Urinary bladder (tissue), 4 donors: Measurements from ENCODE around the gene TMF1. TPM values are rescaled to one million over a fixed set of nuclear protein-coding genes. Genes with fewer than 3 reads are reported as not detected.
A peak's percentile ranks its signal among the peaks of the same experiment; 100 is the strongest.

Experiments
- DNase-seq: peaks from one replicate; pipeline ENCODE4 v3.0.0-alpha.2; 2015; ENCODE audit errors: extremely low spot score
- H3K27ac ChIP-seq: one replicate; pipeline ENCODE4 v1.5.1; 2013; ENCODE audit warnings: low read depth, mild to moderate bottlenecking, moderate library complexity
- H3K36me3 ChIP-seq: one replicate; pipeline ENCODE4 v1.6.1; 2013; ENCODE audit warnings: mild to moderate bottlenecking, moderate library complexity; ENCODE audit not compliant: insufficient read depth
- H3K4me1 ChIP-seq: one replicate; pipeline ENCODE4 v1.6.1; 2013; ENCODE audit warnings: mild to moderate bottlenecking, moderate library complexity; ENCODE audit not compliant: insufficient read depth
- H3K4me3 ChIP-seq: one replicate; pipeline ENCODE4 v1.5.1; 2013; ENCODE audit warnings: low read depth, low read length
- WGBS: extraction: QIAGEN DNeasy Blood & Tissue Kit; methylation state at CpG from one replicate; pipeline ENCODE4 v1.1.7; 2013; 5-methylcytosine and 5-hydroxymethylcytosine counted together
- polyA plus RNA-seq: library from polyadenylated mRNA; stranded (reverse); fragments of 200-250 nt; gene quantifications from one replicate; pipeline ENCODE4 v1.2.3, GENCODE V29; 2013
- total RNA-seq: library from RNA; depleted of rRNA; stranded (reverse); fragments of >200 nt; gene quantifications from one replicate; pipeline ENCODE4 v1.2.3, GENCODE V29; 2014
- donor health status: healthy with polysubstance abuse.
- donor health status: healthy.

TMF1 gene, protein sequence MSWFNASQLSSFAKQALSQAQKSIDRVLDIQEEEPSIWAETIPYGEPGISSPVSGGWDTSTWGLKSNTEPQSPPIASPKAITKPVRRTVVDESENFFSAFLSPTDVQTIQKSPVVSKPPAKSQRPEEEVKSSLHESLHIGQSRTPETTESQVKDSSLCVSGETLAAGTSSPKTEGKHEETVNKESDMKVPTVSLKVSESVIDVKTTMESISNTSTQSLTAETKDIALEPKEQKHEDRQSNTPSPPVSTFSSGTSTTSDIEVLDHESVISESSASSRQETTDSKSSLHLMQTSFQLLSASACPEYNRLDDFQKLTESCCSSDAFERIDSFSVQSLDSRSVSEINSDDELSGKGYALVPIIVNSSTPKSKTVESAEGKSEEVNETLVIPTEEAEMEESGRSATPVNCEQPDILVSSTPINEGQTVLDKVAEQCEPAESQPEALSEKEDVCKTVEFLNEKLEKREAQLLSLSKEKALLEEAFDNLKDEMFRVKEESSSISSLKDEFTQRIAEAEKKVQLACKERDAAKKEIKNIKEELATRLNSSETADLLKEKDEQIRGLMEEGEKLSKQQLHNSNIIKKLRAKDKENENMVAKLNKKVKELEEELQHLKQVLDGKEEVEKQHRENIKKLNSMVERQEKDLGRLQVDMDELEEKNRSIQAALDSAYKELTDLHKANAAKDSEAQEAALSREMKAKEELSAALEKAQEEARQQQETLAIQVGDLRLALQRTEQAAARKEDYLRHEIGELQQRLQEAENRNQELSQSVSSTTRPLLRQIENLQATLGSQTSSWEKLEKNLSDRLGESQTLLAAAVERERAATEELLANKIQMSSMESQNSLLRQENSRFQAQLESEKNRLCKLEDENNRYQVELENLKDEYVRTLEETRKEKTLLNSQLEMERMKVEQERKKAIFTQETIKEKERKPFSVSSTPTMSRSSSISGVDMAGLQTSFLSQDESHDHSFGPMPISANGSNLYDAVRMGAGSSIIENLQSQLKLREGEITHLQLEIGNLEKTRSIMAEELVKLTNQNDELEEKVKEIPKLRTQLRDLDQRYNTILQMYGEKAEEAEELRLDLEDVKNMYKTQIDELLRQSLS
- total RNA-seq (68.4 TPM), polyA plus RNA-seq (18.7 TPM)

- peak within 1 kb of the TSS; percentile 90 for H3K27ac ChIP-seq
- DNase-seq: peak; percentile 98
- peak within 1 kb of the TSS; percentile 78 for H3K4me3 ChIP-seq
- under 1% methylated on average over 45 of the region's 45 CpGs for WGBS
- peaks cover 7% of the 10 kb centered on the region for H3K36me3 ChIP-seq
- no peaks in the 10 kb centered on the region for H3K4me1 ChIP-seq
Observed at GRCh38 chr3:69051756-69052471, at the start of gene TMF1. Gene TMF1 (minus strand): TSS chr3:69052333. CDS start chr3:69052086, 247 bp downstream.

- H3K4me1 ChIP-seq: no peaks in the 10 kb centered on the region
Observed at GRCh38 chr3:69099576-69099975, 47.4 kb upstream of the TMF1 start.

GRCh38 chr3:69097407-69098086 is 45.4 kb upstream of the TMF1 start:
- DNase-seq: no peak
- Histone ChIP-seq H3K4me3 (no peak overlapping the region), H3K4me1 (no peaks in the 10 kb centered on the region), H3K36me3 (peaks cover 2% of the 10 kb centered on the region), H3K27ac (no peak overlapping the region)
- WGBS: 94% methylated on average over 9 of the region's 9 CpGs

More at GRCh38 chr3:69099576-69099975, 47.4 kb upstream of the TMF1 start:
- Histone ChIP-seq H3K4me3 (no peak overlapping the region), H3K27ac (no peak overlapping the region), H3K36me3 (peaks cover 2% of the 10 kb centered on the region)
- DNase-seq: no peak
- 89% methylated on average over 4 of the region's 4 CpGs for WGBS

DNA sequence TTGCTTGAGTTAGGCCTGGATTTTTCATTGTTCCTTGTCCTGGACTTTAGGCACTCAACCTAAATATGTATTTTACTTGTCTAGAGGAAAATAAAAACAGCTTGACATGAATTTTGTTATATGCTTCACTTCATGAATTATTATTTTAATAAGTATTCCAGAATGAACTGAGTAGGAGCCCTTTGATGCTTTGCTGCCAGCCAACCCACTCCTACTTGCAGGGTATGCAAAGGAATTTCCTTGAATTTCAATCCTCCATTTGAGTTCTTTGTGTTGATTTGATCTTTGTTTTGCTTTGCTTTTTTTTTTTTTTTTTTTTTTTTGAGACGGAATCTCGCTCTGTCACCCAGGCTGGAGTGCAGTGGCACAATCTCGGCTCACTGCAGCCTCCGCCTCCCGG is 44.2 kb upstream of the TMF1 start:
- Histone ChIP-seq H3K4me1 (no peaks in the 10 kb centered on the region), H3K27ac (no peak overlapping the region), H3K4me3 (no peak overlapping the region), H3K36me3 (no peaks in the 10 kb centered on the region)
- 97% methylated on average over 4 of the region's 5 CpGs for WGBS
- DNase-seq: no peak

DNA sequence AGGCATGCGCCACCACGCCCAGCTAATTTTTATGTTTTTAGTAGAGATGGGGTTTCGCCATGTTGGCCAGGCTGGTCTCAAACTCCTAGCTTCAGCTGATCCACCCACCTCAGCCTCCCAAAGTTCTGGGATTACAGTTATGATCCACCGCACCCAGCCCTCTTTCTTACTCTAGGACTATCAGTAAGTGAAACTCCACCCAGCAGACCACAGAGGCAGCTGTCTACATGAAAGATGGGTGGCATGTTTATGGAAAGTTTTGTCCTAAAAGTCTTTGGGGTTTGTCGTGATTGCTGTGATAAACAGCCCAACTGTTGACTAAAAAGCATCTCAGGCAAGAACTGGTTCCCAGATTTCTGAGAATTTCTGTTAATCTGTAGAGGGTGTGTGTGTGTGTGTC is 43.5 kb upstream of the TMF1 start:
- no peak overlapping the region for H3K4me3 ChIP-seq
- WGBS: 76% methylated on average over 5 of the region's 5 CpGs
- no peak overlapping the region for H3K27ac ChIP-seq
- no peaks in the 10 kb centered on the region for H3K36me3 ChIP-seq
- peaks cover under 1% of the 10 kb centered on the region for H3K4me1 ChIP-seq
- no peak for DNase-seq

DNA sequence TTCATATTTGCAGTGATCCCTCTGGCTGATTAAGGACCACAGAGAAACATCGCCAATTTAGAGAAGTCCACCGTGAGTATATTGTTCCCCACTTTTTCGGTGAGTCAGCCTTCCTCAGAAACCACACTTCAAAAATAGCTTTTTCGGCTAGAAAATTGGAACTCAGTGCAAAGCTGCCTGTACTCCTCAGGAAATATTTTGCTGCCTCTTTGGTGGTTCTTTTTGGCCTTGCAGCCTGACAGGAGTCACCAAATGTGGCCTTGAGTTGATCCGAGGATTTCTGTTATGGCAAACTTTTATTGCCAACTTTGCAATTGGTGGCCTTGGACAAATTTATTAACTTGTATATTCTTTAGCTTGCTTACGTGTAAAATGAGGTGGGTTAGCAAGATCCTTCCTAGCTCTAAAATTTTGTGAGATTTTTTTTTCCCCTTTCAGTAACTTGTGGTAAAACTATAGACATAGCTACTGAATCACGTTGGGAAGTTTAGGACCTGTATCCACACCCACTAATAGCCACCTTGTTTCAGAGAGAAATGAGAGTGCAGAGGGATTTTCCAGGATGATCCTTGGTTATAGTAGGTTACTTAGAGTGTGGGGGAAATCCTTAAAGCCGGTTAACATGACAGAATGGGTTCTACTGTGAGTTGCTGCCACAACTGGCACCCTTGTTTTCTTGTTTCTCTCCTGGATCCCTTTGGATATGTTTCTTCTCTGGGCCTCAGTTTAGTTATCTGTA is 42.5 kb upstream of the TMF1 start:
- peaks cover 2% of the 10 kb centered on the region for H3K4me1 ChIP-seq
- no peak overlapping the region for H3K4me3 ChIP-seq
- DNase-seq: no peak
- H3K27ac ChIP-seq: peak overlapping the region; percentile 52
- no peaks in the 10 kb centered on the region for H3K36me3 ChIP-seq
- 61% methylated on average over 8 of the region's 8 CpGs for WGBS

DNA sequence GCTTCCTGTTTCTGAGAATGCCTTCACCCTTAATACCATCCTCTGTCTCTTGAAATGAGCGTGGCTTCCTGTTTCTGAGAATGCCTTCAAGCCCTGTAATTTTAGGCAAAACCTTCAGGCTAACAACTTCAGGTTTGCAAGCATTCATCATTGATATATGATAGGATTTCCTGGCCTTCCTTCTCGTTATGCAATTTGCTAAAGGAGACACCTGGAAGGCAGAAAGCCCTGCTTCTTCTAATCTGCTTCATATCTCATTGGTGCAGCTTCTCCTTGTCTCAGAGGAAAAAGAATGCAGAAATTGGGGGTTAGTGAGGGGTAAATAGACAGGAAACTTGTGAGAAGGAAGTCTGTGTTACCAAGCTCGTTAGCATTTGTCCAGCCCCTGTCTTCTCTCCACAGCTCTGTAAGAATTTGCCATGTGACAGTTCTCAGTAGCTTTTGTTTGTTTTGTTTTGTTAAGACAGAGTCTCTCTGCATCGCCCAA is 39.9 kb upstream of the TMF1 start:
- H3K4me1 ChIP-seq: peaks cover 2% of the 10 kb centered on the region

DNA sequence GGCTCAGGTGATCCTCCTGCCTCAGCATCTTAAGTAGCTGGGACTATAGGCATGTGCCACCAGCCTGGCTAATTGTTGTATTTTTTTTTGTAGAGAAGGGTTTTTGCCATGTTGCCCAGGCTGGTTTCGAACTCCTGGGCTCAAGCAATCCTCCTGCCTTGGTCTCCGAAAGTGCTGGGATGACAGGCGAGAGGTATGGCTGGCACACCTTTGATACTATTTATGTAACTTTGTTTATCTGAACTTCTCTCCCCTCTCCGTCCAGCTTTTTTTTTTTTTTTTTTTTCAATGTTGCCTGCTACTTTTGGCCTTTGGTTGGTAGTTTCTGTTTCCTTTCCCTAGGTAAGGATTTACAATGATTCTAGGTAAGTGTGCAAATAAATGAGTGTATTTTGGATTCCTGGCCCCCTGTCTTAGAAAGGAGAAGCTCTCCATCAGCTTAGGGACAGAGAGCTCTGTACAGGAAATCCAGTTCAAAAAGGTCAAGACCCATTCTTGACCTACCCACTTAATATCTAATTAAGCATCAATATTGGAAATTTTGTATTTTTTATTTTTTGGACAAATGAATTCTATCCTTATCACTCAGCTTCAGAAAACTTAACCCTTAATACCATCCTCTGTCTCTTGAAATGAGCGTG is 39.4 kb upstream of the TMF1 start:
- Histone ChIP-seq H3K4me3 (no peak overlapping the region), H3K4me1 (peaks cover 2% of the 10 kb centered on the region), H3K27ac (peak overlapping the region; percentile 56), H3K36me3 (no peaks in the 10 kb centered on the region)
- DNase-seq: no peak
- WGBS: 61% methylated on average over 5 of the region's 5 CpGs

More for the DNA sequence above, 39.9 kb upstream of the TMF1 start:
- Histone ChIP-seq H3K4me3 (no peak overlapping the region), H3K27ac (peak overlapping the region; percentile 69), H3K36me3 (no peaks in the 10 kb centered on the region)
- WGBS: 67% methylated on average over 4 of the region's 4 CpGs
- DNase-seq: no peak

- Histone ChIP-seq H3K4me3 (no peak overlapping the region), H3K27ac (peak overlapping the region; percentile 7), H3K36me3 (no peaks in the 10 kb centered on the region), H3K4me1 (peaks cover 2% of the 10 kb centered on the region)
- WGBS: 58% methylated on average over 3 of the region's 3 CpGs
- no peak for DNase-seq
Observed at GRCh38 chr3:69090021-69090420, 37.9 kb upstream of the TMF1 start.

GRCh38 chr3:69088063-69088462 is 35.9 kb upstream of the TMF1 start:
- 42% methylated on average over 2 of the region's 2 CpGs for WGBS

DNA sequence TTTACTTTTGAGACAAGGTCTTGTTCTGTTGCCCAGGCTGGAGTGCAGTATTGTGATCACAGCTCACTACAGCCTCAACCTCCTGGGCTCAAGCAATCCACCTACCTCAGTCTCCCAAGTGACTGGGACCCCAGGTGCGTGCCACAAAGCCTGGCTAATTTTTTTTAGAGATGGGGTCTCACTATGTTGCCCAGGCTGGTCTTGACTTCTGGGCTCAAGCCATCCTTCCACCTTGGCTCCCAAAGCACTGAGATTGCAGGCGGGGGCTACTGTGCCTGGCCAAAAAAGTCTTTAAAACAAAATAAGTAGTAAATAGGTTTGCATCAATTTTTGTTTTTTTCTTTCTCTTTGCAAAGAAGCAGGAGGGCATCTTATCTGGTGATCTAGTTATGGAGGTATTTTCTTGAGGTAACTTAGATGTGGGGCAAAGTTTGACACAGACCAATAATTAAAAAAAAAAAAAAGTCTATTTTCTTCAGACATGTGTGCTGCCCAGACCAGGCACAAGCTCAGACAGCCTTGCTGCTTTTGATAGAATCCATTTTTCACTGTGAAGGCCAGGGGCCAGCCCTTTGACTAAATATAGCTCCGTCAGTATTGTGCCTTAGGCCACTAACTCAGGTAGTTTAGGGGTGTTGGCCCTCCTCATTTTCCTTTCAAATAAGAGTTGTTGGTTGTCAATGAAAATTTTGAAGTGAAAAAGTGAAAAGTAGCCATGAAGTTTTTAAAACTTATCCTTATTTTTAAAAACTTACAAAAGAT is 35.1 kb upstream of the TMF1 start:
- Histone ChIP-seq H3K4me1 (peaks cover 2% of the 10 kb centered on the region), H3K4me3 (peak overlapping the region; percentile 12), H3K27ac (peak overlapping the region; percentile 77), H3K36me3 (no peaks in the 10 kb centered on the region)
- 76% methylated on average over 3 of the region's 3 CpGs for whole genome bisulfite sequencing
- no peak for DNase-seq

More at GRCh38 chr3:69088063-69088462, 35.9 kb upstream of the TMF1 start:
- peaks cover 2% of the 10 kb centered on the region for H3K4me1 ChIP-seq
- H3K36me3 ChIP-seq: no peaks in the 10 kb centered on the region
- no peak for DNase-seq
- H3K27ac ChIP-seq: no peak overlapping the region
- no peak overlapping the region for H3K4me3 ChIP-seq
